Measurements from ENCODE around the gene TACC2.
A peak's percentile ranks its signal among the peaks of the same experiment; 100 is the strongest.

The TACC2 gene

DNA sequence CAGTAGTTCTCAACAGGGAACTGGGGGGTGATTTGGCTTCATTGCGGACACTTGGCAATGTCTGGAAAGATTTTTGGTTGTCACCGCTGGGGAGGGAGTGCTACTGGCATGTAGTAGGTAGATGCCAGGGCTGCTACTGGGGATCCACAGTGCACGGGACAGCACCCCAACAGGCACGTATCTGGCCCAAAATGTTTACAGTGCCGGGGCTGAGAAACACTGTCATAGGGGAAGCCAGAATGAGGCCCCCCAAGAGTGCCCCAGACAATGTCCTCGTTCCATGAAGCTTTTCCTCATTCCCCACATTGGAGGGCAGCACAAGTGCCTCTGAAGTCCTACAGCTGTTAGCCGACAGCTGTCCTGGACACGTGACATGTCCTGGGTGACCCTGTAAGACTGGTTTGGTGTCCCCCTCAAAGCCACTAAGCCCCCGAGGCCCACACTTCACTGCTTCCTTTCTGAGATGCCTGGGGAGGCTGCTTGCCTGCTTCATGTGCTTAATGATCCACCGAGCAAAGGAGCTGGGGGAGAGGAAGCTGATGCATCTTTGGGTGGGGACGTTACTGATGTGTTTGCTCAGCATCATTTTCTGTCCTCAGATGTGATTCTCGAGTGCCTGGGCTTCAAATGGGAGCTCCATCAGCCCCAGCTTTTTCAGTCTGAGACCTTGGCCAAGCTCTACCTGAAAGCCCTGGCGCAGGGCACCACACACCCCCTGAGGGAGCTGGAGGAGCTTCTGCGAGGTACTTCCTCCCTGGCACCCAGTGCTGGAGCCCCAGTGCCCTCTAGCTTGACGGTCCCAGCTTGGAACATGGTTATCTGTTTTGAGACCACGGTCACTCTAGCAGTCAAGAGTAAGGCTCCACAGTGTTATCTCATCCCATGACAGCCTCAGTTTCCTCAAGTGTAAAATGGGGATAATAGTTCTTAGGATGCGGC is 296.8 kb downstream of the TACC2 start:
- DNase-seq, result no peak

DNA sequence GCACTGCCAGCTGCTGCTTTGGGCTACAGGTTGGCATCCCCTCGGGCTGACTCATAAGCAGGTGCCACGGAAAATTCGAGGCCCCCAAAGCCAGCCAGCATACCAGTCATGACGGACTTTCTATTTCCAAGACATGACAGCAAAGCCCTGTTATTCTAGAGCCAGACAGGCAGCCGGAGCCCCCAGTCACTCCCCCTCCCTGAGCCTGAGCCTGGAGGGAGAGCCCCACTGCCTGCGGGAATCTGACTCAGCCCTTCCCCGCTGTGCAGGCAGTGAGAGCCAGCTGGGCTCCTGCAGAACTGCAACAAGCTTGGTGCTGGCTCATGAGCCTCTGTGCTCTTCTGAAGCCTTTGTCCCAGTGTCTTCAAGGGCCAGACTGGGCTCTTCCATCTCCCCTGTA is 297.9 kb downstream of the TACC2 start:
- DNase-seq, result no peak

GRCh38 chr10:122287570-122287969 is 298.6 kb downstream of the TACC2 start:
- DNase-seq, result no peak

- no peak for DNase-seq
Observed at GRCh38 chr10:122288262-122288661, 299.3 kb downstream of the TACC2 start.

DNA sequence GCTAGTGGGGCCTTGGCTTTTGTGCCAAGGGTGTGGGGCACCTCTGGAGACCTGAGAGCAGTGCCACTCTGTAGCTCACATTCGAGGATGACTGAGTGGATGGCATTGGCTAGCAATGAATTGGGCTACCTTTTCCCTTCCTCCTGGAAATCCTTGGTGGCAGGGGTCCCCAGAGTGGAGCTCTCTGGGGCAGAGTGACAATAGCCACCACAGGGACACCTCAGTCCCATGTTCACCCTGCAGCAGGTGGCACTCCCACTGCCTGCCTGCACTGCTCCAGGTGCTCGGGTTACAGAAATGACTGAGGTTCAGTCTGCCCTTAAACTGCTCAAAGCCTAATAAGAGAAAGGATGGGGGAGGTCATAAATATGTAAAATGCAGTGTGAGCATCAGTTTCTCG is 300.0 kb downstream of the TACC2 start:
- no peak for DNase-seq

- no peak for DNase-seq
Observed at GRCh38 chr10:122290334-122290733, 301.4 kb downstream of the TACC2 start.

DNA sequence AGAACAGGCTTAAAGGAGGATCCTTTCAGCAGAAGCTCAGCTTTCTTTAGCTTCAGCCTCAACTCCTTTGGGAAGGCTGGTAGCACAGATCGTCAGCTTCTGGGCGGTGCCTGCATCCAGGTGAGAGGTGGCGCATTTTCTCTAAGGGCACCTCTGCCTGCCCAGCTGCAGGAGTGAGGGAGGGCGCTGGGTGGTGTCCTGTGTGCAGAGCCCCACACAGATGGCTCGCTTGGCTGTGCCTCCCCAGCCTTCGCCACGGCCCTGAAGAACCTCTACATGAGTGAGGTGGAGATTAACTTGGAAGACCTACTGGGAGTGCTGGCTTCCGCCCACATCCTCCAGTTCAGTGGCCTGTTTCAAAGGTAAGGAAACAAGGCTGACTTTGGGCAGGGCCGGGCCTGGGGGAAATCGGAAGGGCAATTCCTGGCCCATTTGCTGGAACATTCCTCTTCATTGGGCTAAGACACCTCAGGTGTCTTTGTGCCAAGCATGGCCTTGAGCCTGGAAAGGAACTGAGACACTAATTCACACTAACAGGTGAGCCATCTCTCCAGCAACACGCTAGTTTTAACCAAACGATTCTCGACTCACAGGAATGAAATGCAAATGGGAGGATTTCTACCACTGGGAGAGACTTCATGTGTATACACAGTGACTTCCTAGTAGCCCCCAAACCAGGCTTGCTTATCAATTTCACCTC is 302.0 kb downstream of the TACC2 start:
- no peak for DNase-seq

- DNase-seq, result no peak
Observed at GRCh38 chr10:122291739-122292138, 302.8 kb downstream of the TACC2 start.

- DNase-seq, result no peak
Observed at GRCh38 chr10:122292376-122292775, 303.4 kb downstream of the TACC2 start.

DNA sequence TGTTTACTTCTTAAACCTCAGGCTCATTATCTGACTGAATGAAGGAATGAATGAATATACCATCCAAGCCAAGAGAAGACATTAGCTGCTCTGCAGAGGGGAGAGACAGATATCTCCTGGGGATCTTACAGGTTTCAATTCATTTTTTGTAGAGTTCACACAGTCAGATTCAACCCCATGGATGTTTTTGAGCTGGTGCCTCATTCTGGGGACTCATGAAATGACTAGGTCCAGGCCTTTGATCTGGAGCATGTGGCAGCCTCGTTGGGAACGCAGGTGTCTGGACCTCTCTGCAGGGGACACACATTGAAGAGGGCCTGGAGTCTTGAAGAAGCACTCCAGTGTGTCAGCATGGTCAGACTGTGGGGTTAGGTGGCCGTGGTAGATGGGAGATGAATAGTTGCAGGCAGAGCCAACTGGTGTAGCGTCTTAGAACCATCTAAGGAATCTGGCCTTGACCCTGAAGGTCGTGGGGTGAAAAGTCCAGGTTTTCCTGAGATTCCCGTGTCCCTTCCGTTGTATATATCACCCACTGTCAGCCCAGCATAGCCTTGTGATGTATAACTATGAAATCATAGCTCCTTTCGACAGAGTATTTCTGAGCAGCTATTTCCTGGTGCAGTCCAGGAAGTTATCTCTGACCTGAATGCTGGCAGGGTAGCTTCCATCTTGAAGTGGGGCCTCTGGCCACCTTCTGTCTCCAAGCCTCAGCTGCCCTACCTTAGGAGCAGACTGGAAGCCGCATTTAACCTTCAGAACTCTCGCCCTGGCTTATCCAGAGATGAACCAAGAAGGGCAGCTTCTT is 304.4 kb downstream of the TACC2 start:
- no peak for DNase-seq

- no peak for DNase-seq
Observed at GRCh38 chr10:122293961-122294380, 305.0 kb downstream of the TACC2 start.

DNA sequence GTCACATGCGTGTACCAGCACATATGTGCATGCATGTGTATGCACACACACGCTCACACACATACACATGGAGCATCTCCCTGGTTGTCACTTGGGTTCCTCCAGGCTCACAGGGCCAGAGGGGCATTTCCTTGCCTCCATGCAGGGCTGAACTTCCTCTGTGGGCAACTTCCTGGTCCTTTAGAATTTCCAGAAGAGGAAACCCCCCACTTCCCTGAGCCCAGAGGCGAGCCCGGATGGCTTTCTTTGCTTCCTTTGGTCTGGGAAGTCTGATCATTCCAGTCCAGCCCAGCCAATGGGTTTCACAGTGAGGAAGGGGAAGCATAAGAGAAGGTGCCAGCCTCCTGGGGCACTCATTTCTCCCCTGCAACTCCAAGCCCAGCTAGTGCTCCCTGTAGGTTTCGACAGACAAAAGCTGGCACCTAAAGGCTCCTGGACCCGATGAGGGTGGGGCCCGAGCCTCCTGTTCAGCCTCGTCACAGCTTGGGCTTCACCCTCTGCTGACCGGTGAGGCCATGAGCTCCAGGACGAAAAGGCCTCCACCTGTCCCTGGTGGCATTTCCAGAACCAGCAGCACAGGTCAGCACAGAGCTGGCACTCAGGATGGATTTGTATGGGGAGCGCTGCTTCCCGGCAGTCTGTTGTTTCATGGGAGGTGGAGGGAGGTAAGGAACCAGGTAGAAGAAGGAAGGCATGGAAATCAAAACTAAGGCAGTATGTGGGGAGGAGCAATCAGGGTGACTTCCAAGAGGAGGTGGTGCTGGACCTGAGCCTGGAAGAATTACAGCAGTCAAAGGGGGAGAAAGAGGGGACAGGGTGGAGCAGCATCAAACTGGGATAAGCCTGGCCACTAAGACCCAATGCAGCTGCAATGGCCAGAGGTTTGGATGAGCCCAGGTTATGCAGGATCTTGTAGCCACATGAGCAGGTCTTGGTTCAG is 305.8 kb downstream of the TACC2 start:
- no peak for DNase-seq

DNA sequence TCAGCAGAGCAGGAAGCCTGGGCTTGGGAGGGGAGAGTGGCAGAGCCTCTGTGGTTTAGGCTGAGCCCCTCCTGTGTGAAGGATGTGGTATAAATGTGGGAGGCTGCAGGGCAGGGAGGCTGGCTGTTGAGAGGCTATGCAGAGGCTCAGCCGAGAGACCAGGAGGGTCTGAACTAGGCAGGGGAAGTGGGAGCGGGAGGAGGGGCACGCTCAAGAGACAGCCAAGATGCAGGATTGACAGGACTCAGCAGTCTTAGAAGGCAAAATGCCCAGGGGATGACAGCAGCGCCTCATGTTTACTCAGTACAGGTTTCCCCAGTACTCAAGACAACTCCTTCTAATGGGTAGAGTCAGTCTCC is 306.5 kb downstream of the TACC2 start:
- DNase-seq, result no peak

DNA sequence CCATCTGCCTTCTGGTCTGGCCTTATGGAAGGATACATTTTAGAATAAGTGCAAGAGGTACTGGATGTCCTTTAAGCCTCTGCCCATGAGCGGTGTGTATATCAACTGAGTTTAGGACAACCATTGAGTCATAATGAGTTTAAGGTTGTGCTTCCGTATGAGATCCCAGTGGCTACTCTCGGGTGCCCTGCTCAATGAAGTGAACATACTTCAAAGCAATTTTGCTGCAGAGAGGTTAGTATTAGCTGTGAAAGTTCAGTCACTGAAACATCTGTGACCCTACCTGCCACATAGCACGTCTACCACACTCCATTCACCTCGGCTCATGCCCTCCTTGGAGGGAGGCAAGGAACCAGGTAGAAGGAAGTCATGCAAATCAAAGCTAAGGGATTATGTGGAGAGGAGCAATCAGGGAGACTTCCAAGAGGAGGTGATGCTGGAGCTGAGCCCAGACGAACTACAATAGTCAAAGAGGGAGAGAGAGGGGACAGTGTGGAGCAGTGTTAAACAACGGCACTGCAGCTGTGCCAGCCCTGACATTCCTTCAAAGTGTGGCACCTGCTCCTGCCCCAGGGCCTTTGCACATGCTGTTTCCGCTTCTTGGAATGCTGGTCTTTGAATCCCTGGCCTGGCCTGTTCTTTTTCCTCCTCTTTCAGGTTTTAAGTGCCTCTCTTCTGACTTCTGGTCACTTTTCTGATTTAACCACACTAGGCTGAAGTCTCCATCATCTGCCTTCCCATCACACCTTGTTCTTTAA is 307.6 kb downstream of the TACC2 start:
- DNase-seq, result no peak

GRCh38 chr10:122297583-122297982 is 308.6 kb downstream of the TACC2 start:
- DNase-seq, result no peak

GRCh38 chr10:122298206-122298597 is 309.2 kb downstream of the TACC2 start:
- no peak for DNase-seq

DNA sequence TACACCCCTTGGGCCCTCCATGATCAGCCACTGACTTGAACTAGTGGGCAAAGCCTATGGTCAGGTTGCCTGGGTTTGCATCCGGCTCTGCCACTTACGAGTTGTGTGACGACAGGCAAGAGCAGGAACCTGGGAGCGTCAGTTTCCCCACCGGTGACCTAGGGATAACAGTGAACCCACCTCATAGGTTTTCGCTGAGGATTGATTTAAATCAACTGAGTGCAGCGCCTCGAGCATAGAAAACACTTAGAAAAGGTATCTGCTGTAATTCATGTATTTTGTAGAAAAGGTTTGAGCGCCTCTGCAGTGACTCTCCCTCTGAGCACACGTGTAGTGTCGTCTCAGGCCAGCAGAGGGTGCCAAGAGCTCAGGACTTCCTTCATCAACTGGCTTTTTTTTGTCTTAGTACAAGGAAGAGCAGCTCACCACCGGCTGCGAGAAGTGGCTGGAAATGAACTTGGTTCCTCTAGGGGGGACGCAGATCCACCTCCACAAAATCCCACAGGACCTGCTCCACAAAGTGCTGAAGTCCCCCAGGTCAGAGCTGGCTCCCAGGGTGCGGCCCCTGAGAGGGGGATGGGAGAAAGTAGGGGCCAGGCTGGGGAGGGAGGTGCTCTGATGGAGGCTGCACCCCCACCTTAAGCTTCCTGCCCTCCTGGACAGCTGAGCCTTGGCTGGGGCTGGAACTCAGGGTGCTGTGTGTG is 309.8 kb downstream of the TACC2 start:
- DNase-seq, result peak; percentile 52

GRCh38 chr10:122299423-122300075 is 310.6 kb downstream of the TACC2 start:
- no peak for DNase-seq

- no peak for DNase-seq
Observed at GRCh38 chr10:122301055-122301810, 312.3 kb downstream of the TACC2 start.

- no peak for DNase-seq
Observed at GRCh38 chr10:122301811-122302115, 312.8 kb downstream of the TACC2 start.

Measured in activated T-cell treated with anti-CD3 and anti-CD28 coated beads for 4 hours (primary cell).